SH-SY5Y (cell line): ENCODE results near the gene FAT2.

Source experiments
- GATA2 ChIP-seq: IDR thresholded peaks from 2 replicates; pipeline ENCODE4 v1.6.1; 2011; ENCODE audit warnings: mild to moderate bottlenecking, low read depth, low read length
- GATA3 ChIP-seq: IDR thresholded peaks from 2 replicates; pipeline ENCODE4 v1.6.1; 2011; ENCODE audit warnings: low read depth, mild to moderate bottlenecking, low read length, moderate library complexity

Gene FAT2

DNA sequence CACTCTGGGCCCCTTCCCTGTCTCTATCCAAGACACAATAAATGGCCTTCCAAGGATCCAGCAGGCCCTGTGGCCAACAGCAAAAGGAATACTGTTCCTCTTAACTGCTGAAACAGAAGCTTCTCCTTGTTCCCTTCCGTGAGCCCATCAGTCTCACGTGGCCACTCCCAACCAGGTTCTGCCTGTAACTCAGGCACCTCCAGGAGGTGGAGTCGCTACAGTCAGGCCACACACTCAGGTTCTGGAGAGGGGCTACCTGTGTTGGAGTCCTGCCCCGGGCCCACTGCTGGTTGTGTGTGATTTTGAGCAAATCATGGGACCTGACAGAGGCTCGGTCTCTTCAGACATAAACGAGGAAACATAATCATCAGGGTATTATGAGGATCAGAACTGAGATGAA, 10.3 kb downstream of the FAT2 start:
- TF ChIP-seq GATA3 (no peak), GATA2 (no peak)

DNA sequence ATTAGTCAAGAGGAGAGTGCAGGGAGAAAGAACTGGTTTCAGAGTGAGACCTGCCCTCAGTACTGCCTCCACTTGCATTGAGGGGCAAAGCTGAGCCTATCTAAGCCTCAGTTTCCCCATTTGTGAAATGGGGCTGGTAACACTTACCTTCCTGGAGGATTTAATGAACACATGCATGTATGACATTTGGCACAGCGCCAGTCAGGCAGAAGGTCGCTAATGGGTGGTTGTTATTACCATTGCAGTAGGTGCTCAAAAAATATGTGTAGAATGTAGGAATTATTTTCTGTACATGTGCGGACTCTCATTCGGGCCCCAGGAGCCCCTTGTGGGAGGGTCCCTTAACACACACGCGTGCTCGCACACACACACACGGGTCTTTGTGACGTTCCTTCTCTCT, 10.9 kb downstream of the FAT2 start:
- TF ChIP-seq GATA3, result no peak
- no peak for TF ChIP-seq GATA2

DNA sequence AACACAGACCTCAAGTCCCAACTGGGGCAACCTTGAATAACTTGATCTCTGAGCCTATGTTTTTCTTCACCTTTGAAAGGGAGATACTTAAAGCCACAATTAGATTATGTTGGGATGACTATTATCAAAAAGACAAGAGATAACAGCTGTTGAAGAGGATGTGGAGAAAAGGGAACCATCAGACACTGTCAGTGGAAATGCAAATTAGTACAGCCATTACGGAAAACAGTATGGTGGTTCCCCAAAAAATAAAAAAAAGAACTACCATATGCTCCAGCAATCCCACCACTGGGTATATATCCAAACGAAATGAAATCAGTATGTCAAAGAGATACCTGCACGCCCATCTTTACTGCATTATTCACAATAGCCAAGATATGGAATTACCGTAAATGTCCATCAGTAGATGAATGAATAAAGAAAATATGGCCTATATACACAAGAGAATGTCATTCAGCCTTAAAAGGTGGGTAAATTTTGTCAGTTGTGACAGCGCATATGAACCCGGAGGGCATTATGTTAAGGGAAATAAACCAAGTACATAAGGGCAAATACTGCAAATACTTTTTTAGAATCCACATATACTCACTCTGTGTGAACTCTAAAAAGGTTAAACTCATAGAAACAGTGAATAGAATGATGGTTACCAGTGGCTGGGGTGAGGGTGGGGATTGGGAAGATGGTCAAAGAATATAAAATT, 12.7 kb downstream of the FAT2 start:
- TF ChIP-seq GATA3 (no peak), GATA2 (no peak)

DNA sequence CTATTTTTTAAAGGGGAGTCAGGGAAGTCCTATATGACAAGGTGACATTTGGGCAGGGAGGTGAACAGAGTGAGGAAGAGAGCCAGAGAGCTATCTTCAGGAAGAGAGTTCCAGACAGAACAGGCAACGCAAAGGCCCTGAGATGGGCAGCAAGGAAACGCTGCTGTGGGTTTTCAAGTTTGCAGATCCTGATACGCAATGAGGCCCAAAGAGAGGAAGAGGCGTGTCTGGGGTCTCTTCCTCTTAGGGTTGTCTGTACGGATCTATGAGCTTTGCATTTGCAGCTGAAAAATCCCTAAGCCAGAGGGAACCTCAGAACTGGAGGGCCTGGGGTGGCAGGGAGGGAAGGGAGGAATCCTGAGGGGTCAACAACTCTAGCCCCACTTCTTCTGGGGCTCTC, 13.6 kb downstream of the FAT2 start:
- TF ChIP-seq GATA2 (no peak), GATA3 (no peak)

DNA sequence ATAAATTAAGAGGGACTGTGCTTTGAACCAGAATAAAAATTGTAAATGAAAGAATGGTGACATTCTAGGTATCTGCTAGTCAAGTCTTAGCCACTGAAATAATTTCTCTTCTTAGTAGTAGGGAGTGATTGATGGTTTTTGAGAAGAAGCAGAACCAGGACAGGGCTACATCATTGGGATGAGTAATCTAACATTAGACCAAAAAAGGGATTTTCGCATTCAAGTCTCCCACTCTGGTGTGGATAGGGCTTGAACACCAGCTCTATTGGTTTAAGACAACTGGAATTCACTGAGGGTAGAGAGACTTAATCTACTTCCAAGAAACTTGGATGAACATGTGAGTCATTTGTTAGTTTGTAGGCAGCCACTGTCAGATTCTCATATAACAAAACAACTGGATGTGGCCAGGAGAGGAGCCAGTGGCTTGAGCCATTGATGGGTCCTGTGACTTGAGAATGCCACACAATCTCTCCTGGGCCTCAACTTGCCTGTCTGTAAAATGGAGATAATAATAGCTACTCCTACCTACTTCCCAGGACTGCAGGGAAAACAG, 16.6 kb downstream of the FAT2 start:
- TF ChIP-seq GATA3 (no peak), GATA2 (no peak)

DNA sequence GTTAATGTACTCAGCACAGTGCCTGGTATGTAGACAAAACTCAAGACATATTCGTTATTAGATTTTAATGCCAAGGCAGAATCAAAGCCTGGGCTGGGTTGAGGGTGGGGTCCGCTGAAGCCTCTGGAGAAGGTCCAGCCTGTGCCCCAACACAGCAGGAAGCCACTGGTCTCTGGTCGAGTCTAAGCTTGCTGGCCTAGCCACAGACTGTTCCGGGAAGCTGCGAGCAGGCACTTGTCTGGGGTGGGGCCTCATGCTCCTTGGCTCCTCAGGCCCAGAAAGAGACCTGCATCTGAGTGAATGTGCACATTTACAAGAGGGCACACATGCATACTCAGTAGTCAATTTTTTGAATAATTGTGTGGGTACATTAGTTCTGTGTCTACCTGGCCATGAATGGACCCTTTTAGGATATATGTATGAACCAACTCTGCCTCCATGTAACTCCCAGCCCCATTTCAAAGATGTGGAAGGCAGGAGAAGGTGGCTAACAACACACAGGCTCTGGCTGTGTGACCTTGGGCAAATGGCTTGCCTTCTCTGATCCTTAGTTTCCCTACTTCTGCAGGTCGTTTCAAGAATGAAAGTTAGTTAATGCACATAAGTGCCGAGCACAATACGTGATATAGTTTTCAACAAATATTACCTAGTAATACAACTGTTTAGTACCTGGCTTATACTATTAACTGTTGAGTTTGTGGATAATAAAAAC, 18.3 kb downstream of the FAT2 start:
- TF ChIP-seq GATA3 (no peak), GATA2 (no peak)

DNA sequence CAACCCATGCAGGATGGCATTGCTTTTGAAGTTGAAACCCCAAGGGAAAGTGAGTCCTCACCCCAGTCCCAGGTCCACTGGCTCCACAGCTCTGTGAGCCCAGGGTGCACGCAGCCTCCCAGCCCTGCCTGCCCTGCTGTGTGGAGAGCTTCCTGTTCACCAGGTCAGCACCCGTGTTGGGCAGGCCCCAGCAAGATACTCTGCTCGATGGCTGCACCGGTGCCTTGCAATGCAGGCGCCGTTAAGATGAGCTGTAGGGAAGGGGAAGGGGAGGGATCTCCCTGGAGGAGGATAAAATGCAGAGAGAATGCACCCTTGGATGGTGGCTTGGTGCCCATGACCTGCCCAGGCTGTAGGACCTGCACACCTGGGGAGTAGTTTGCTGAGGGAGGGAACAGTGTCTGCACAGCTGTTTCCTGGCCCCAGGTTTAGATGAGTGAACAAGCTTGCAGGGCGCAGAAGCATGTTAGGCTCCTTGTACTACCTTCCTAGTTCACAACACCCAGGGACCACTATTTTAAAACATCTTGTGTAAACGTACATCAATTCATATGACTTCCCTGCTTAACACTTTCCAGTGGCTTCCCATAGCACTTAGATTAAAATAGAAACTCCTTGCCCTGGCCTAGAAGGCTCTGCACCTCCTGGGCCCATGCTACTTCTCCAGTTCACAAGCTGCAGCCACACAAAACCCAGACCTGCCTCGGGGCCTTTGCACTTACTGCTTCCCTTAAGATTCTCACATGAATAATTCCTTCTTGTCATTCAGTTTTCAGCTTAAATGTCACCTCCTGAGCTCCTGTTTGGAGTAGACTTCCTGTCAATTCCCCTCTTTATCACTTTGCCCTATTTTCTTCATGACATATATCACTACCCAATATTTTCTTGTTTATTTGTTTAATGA, 19.6 kb downstream of the FAT2 start:
- TF ChIP-seq GATA3 (no peak), GATA2 (no peak)

DNA sequence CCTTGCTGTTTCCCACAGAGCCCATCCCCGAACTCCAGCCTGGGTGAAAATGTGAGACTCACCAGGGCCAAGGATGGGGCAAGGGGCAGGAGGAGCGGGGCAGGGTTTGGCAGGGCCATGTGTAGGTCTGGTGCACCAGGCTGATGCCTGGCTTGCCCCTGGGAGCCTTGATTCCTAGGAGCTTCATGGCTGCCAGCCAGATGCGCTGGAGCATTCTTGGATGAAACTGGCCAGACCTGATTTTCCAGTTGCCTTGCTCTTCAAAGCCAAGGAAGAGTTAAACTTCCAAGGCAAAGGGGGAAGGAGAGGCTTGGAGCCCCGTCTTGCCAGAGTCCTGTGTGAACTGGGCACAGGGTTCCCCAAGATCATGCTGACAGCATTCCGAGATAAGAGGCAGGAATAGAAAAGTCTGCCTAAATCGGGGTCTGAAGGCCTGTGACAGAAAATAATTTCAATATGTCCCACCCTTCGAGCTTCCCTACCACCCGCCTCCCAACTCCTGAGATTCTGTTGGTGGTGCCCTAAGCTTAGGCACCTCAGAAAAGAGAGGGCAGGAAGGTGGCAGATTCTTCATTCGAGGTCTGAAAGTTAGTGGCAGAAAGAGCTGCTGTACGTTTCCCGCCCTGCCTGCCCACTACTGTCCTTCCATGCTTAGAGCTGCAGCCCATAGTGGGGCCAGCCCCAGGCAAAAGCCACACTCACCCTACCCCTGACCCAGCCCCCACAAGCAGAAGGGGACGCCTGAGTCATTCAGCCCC, 20.4 kb downstream of the FAT2 start:
- TF ChIP-seq GATA3 (no peak), GATA2 (no peak)

DNA sequence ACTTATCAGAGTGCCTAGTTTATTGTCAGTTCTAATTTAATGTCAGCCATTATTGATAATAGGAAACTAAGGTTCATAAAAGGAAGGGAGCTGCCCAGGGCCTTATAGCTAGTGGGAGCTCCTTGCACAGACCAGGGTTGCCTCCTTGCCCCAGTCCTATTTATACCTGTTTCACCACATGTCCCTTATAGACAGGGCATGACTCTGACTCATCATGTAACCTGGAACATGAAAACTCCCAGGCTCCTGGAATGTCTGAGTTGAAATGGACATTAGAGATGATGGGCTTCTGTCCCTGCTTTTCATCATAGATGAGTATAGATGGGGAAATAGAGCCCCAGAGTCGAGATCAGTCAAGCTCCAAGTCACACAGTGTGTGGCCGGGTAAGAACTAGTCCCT, 21.1 kb downstream of the FAT2 start:
- TF ChIP-seq GATA3, result no peak
- TF ChIP-seq GATA2, result no peak

DNA sequence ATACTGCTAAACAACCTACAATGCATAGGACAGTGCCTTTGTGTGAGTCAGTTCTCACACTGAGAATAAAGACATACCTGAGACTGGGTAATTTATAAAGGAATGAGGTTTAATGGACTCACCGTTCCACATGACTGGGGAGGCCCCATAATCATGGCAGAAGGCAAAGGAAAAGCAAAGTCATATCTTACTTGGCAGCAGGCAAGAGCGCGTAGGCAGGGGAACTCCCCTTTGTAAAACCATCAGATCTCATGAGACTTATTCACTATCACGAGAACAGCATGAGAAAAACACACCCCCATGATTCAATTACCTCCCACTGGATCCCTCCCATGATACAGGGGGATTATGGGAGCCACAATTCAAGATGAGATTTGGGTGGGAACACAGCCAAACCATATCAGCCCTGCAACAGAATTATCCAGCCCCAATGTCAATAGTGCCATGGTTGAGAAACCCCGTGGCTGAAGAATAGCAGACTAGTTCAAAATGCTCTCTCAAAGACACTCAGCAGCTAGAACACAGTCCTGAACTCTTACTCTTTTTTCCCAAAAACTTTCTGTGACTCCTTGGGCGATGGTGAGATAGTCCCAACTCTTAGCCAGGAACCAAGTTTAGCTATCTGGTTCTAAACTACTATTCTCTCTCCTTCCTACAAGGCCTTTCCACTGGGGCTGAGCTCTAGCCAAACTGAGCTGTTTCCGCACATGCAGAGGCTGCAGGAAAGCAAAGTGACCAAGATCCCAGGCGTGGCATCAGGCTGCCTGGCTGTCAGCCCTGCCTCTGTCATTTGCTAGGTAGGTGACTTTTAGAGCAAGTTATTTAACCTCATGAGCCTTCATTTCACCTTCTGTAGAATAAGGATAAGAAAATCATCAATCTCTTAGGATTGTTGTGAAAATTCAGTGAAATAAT, 21.7 kb downstream of the FAT2 start:
- no peak for TF ChIP-seq GATA2
- TF ChIP-seq GATA3, result no peak

DNA sequence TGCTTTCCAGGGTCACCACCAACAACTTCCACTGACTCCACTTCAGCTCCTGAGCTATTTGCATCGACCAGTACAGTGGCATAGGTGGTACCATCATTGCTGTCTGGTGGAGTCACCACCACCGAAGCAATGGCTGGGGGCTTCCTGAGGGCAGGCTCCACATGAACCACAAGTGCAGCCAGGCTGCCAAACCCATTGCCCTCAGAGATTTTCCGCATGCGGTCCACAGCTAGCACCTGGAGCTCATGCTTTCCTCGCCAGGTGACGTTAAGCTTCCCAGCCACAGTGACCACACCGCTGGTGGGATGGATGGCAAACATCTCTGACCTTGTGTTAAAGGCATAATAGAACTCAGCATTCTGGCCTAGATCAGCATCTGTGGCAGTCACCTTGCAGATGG, 23.1 kb downstream of the FAT2 start:
- TF ChIP-seq GATA3 (no peak), GATA2 (no peak)

DNA sequence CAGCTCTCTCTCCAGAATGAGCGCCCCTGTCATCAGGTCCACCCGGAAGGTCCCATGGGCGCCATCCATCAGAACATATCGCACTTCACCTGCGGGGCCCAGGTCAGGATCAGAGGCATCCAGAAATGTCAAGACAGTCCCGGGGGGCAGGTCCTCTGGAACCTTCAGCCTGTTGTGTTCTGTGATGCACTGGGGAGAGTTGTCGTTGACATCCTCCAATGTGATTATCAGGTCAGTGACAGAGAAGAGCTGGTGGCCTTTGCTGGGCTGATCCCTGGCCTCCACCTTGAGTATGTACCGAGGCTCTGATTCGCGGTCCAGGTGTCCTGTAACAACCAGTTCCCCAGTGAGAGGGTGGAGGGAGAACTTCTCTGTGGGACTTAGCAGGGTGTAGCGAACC, 25.2 kb downstream of the FAT2 start:
- TF ChIP-seq GATA3 (no peak), GATA2 (no peak)

DNA sequence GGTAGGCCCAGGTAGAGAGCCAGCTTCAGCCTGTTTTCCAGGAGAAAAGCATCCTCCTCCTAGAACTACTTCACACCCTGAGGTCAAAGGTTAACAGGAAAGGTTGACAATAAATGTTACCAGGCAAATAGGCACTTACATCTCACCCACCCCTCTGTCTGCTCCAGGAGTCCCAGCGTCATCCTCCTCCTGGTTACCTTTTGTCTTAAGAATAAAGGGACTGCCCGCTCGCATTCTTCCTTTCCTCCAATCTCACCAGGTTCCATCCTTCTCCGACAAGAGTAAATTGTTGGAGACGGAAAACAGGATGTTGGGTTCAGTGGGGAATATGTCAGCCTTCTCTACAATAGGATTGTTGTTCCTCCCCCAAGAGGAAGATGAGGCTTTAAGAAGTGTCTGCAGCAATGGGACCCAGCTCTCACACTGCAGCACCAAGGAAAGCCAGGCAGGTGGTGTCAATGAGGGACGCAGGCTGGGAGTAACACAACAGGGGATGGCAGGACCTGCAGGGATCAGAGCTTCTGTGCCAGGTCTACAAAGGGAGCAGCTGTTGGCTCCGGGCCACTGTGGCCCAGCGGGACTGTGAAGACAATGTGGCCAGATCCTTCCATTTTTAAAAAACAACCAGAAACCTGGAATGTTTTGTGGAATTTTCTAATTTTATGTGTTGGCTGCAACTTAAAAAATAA, 29.0 kb downstream of the FAT2 start:
- TF ChIP-seq GATA3 (no peak), GATA2 (no peak)
